GM12873 (cell line): ENCODE measurements around the gene CYBB.

Experiments used
- TF ChIP-seq, protein P1 (sequence below): IDR thresholded peaks from 2 replicates; pipeline ENCODE4 v1.5.1; 2012; ENCODE audit warnings: low read depth, mild to moderate bottlenecking, moderate library complexity, low read length, control low read depth; ENCODE audit not compliant: insufficient read depth; ENCODE audit errors: missing control alignments

The CYBB gene

DNA sequence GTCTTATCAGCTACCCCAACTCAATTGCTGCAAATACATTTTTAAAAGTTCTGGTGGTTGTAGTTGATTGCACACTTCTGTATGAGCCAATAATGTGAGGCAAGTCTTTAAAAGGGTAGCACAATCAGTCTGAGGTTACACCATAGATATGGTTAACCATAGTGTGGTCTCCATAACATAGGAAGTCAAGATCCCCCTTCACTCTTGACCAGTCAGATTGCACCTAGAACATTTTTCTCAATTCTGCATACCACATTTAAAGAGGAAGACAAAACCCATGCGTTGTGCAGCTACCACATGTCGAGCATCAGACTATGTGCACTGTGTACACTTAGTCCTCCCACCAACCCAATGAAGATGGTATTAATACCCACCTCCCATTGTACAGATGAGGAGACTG, 26.5 kb upstream of the CYBB start:
- TF ChIP-seq, protein P1, sequence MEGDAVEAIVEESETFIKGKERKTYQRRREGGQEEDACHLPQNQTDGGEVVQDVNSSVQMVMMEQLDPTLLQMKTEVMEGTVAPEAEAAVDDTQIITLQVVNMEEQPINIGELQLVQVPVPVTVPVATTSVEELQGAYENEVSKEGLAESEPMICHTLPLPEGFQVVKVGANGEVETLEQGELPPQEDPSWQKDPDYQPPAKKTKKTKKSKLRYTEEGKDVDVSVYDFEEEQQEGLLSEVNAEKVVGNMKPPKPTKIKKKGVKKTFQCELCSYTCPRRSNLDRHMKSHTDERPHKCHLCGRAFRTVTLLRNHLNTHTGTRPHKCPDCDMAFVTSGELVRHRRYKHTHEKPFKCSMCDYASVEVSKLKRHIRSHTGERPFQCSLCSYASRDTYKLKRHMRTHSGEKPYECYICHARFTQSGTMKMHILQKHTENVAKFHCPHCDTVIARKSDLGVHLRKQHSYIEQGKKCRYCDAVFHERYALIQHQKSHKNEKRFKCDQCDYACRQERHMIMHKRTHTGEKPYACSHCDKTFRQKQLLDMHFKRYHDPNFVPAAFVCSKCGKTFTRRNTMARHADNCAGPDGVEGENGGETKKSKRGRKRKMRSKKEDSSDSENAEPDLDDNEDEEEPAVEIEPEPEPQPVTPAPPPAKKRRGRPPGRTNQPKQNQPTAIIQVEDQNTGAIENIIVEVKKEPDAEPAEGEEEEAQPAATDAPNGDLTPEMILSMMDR: no peak

DNA sequence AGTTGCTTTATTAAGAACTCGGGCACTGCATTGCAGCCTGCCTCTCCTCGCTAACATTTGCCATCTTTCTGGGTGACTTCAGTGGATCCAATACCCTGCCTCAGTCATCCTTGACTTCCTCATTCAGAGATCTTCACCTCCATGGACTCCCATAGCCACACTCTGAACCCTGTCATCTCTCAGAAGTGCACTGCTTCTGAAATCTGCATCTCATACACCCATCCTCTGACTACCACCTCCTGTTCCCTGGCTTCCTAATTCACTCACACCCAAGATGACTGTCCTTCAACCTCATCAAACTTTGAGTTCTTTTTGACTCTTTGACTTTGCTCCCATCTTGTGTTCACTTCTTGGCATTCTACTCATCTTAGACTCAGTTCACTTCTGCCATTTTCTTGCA, 25.3 kb upstream of the CYBB start:
- TF ChIP-seq, protein P1: no peak

DNA sequence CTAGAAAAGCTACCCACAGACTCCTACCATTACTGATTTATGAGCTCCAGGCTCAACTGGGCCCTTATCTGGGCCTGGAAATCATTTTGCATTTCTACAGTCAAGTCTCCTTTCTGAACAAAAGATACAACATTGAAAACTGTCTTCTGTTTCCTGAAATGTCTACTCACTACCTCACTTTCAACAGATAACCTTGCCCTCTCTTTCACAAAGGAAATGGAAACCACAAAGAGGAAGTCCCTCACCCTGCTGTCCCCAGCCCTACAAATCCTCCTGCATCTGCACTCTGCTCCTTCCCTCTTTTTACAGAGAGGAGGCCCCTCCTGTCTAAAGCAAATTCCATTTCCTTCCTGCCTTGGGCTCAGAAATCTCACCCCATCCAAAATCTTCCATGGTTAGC, 24.8 kb upstream of the CYBB start:
- TF ChIP-seq, protein P1: no peak

DNA sequence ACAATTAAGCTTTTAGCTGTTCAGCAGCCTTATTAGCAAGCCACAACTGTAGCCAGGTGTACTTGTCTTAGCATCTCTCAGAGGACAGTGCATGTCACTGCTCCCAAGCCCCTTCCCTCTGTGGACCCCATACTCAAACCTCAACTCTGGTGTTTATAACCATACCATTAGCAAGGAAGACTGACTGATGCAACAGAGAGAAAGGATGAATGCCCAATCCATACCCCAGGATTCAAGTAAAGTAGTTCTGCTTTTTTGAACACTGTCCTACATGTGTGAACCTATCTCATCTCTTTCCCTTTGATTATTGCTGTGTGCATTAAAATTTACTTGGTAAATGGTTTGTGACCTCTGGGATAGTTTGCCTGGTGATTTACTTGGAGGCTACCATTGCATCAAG, 22.8 kb upstream of the CYBB start:
- TF ChIP-seq, protein P1: no peak

DNA sequence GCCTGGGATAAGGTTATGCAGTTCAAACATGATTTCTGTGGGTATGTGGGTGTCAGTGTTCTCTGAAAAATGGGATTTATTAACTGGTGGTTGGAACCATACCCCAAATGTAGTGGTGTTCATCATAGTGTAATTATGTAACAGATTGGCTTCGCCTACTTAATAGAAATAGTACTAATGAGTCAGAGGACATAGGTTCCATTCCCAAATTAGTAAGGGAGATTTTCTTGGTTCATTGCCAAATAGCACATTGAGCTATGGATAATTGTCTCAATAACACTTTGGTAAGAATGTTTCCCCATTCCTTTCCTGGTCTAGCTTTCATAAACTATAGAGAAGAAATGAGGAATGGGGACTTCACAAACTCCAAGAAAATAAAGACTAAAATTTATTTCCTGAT, 20.5 kb upstream of the CYBB start:
- TF ChIP-seq, protein P1: no peak

DNA sequence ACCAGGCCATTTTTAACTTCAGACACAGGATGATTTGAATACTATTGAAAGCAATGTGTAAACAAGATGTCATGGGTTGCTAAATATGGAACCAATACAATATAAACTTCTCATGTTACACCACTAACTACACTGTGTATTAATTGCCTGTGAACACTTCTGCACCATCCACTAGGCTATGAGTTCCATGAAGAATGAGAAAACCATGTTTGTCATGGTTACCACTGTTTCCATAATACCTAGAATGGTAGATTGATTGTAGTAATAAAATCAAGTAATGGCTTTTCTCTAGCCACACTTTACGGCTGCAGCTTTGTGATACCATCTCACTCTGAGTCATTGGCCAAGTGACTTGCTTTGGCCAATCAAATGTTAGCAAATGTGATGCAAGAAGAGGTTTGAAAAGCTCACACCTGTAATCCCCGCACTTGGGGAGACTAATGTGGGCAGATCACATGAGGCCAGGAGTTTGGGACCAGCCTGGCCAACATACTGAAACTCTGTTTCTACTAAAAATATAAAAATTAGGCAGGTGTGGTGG, 19.9 kb upstream of the CYBB start:
- TF ChIP-seq, protein P1: no peak

DNA sequence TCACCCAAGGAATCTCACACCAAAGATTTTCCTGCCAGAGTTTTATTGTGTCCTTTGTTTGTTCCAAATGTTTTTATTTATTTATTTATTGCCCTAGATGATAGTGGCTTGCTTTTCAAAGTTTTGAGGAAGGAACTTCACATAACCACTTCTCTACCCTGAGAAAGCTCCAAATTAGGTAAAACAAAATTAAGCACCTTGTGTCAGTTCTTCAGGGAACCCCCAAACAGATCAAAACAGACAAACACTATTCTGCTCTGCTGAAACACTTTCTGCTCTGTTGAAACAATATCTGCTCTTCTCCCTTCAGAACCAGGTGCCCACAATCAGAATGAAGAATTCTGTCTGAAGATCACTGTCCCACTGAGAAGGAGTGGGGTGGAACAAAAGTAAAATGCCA, 16.5 kb upstream of the CYBB start:
- TF ChIP-seq, protein P1: no peak
